Activated T-cell treated with anti-CD3 and anti-CD28 coated beads, Interleukin-2, amount 50 U/mL, for 4 hours (primary cell): ENCODE data around the gene KCNMB2. TPM values are rescaled to one million over a fixed set of nuclear protein-coding genes. Genes with fewer than 3 reads are reported as not detected.
"Not testable (repeated sequence)": the region's sequence is repeated elsewhere in the genome, so short reads cannot be mapped to it uniquely, and the experiment has no call there.

ENCODE experiments used
- ATAC-seq, 2 donors: fragments of 200-7000 bp; cut with Tn5 transposase; one replicate each; pipeline ENCODE4 v1.10.0; 2021
- DNase-seq: peaks from one replicate; pipeline ENCODE4 v3.0.0-alpha.2; 2020
- H3K27me3 Mint-ChIP-seq: one replicate; pipeline ENCODE4 v1.8.0; 2021; ENCODE audit warnings: low read depth, mixed read lengths
- H3K36me3 Mint-ChIP-seq: one replicate; pipeline ENCODE4 v1.8.0; 2022; ENCODE audit warnings: mixed read lengths; ENCODE audit not compliant: insufficient read depth
- H3K4me1 Mint-ChIP-seq: one replicate; pipeline ENCODE4 v1.8.0; 2021; ENCODE audit warnings: low read depth, mixed read lengths
- H3K4me3 Mint-ChIP-seq: one replicate; pipeline ENCODE4 v1.8.0; 2021; ENCODE audit warnings: mild to moderate bottlenecking, moderate library complexity, mixed read lengths
- H3K9me3 Mint-ChIP-seq: one replicate; pipeline ENCODE4 v1.8.0; 2021; ENCODE audit warnings: mixed read lengths
- total RNA-seq, 3 donors: library from RNA; stranded (reverse); gene quantifications; one replicate each; pipeline ENCODE4 v1.2.1, GENCODE V29; 2021

The KCNMB2 gene
- total RNA-seq, 3 donors from 2014 or later = not detected

- Mint-ChIP-seq H3K27me3 (peaks cover 34% of the 10 kb centered on the region), H3K4me3 (no peak overlapping the region), H3K4me1 (peaks cover 9% of the 10 kb centered on the region), H3K36me3 (no peaks in the 10 kb centered on the region), H3K9me3 (no peaks in the 10 kb centered on the region)
- ATAC-seq = no peak
- DNase-seq = no peak
These were observed 978 bp downstream of the KCNMB2 start for GRCh38 chr3:178537122-178537705.

GRCh38 chr3:178538056-178538455 lies 1.8 kb downstream of the KCNMB2 start:
- no peaks in the 10 kb centered on the region for H3K36me3 Mint-ChIP-seq
- ATAC-seq (no peak), DNase-seq (no peak)
- peaks cover 30% of the 10 kb centered on the region for H3K27me3 Mint-ChIP-seq
- peaks cover 9% of the 10 kb centered on the region for H3K4me1 Mint-ChIP-seq
- H3K9me3 Mint-ChIP-seq = no peaks in the 10 kb centered on the region
- no peak overlapping the region for H3K4me3 Mint-ChIP-seq

GRCh38 chr3:178540184-178540583 lies 3.9 kb downstream of the KCNMB2 start:
- H3K4me3 Mint-ChIP-seq = no peak overlapping the region
- no peaks in the 10 kb centered on the region for H3K36me3 Mint-ChIP-seq
- H3K27me3 Mint-ChIP-seq = peaks cover 30% of the 10 kb centered on the region
- no peak for DNase-seq
- no peak for ATAC-seq
- peaks cover 9% of the 10 kb centered on the region for H3K4me1 Mint-ChIP-seq
- no peaks in the 10 kb centered on the region for H3K9me3 Mint-ChIP-seq

- DNase-seq (no peak), ATAC-seq (no peak)
- Mint-ChIP-seq H3K36me3 (no peaks in the 10 kb centered on the region), H3K9me3 (no peaks in the 10 kb centered on the region), H3K4me3 (no peak overlapping the region), H3K27me3 (peaks cover 6% of the 10 kb centered on the region), H3K4me1 (no peaks in the 10 kb centered on the region)
These were observed 9.1 kb downstream of the KCNMB2 start for GRCh38 chr3:178545337-178545736.

GRCh38 chr3:178546079-178546478 lies 9.8 kb downstream of the KCNMB2 start:
- H3K36me3 Mint-ChIP-seq = no peaks in the 10 kb centered on the region
- H3K27me3 Mint-ChIP-seq = peaks cover 5% of the 10 kb centered on the region
- H3K4me3 Mint-ChIP-seq = no peak overlapping the region
- no peak for DNase-seq
- no peaks in the 10 kb centered on the region for H3K9me3 Mint-ChIP-seq
- no peak for ATAC-seq
- H3K4me1 Mint-ChIP-seq = no peaks in the 10 kb centered on the region

- H3K4me1 Mint-ChIP-seq, H3K4me3 Mint-ChIP-seq, H3K9me3 Mint-ChIP-seq, H3K36me3 Mint-ChIP-seq, H3K27me3 Mint-ChIP-seq, DNase-seq, ATAC-seq: not testable (repeated sequence)
These were observed 13.2 kb downstream of the KCNMB2 start for GRCh38 chr3:178549426-178549825.

- no peaks in the 10 kb centered on the region for H3K36me3 Mint-ChIP-seq
- no peaks in the 10 kb centered on the region for H3K9me3 Mint-ChIP-seq
- no peak overlapping the region for H3K4me3 Mint-ChIP-seq
- no peaks in the 10 kb centered on the region for H3K4me1 Mint-ChIP-seq
- DNase-seq (no peak), ATAC-seq (no peak)
- H3K27me3 Mint-ChIP-seq = peaks cover 1% of the 10 kb centered on the region
These were observed 15.7 kb downstream of the KCNMB2 start for GRCh38 chr3:178551916-178552321.

GRCh38 chr3:178558637-178559036 lies 22.4 kb downstream of the KCNMB2 start:
- no peaks in the 10 kb centered on the region for H3K36me3 Mint-ChIP-seq
- no peak for ATAC-seq
- no peak for DNase-seq

GRCh38 chr3:178560759-178561158 lies 24.5 kb downstream of the KCNMB2 start:
- no peaks in the 10 kb centered on the region for H3K36me3 Mint-ChIP-seq
- H3K9me3 Mint-ChIP-seq = no peaks in the 10 kb centered on the region
- ATAC-seq (no peak), DNase-seq (no peak)
- H3K27me3 Mint-ChIP-seq = peaks cover 5% of the 10 kb centered on the region
- no peak overlapping the region for H3K4me3 Mint-ChIP-seq
- no peaks in the 10 kb centered on the region for H3K4me1 Mint-ChIP-seq

More at GRCh38 chr3:178558637-178559036, 22.4 kb downstream of the KCNMB2 start:
- Mint-ChIP-seq H3K9me3 (no peaks in the 10 kb centered on the region), H3K27me3 (peaks cover 5% of the 10 kb centered on the region), H3K4me3 (no peak overlapping the region), H3K4me1 (no peaks in the 10 kb centered on the region)

- Mint-ChIP-seq H3K27me3 (peaks cover 5% of the 10 kb centered on the region), H3K4me1 (no peaks in the 10 kb centered on the region), H3K36me3 (no peaks in the 10 kb centered on the region), H3K9me3 (no peaks in the 10 kb centered on the region), H3K4me3 (no peak overlapping the region)
- no peak for ATAC-seq
- no peak for DNase-seq
These were observed 25.0 kb downstream of the KCNMB2 start for GRCh38 chr3:178561239-178561638.

GRCh38 chr3:178562143-178562946 lies 26.1 kb downstream of the KCNMB2 start:
- Mint-ChIP-seq H3K4me3 (no peak overlapping the region), H3K4me1 (no peaks in the 10 kb centered on the region), H3K27me3 (peaks cover 5% of the 10 kb centered on the region), H3K9me3 (no peaks in the 10 kb centered on the region), H3K36me3 (no peaks in the 10 kb centered on the region)
- DNase-seq (no peak), ATAC-seq (no peak)

- Mint-ChIP-seq H3K9me3 (no peaks in the 10 kb centered on the region), H3K27me3 (peaks cover 5% of the 10 kb centered on the region), H3K36me3 (no peaks in the 10 kb centered on the region), H3K4me1 (no peaks in the 10 kb centered on the region), H3K4me3 (no peak overlapping the region)
- no peak for ATAC-seq
- no peak for DNase-seq
These were observed 26.7 kb downstream of the KCNMB2 start for GRCh38 chr3:178562947-178563232.

GRCh38 chr3:178567611-178568010 lies 31.4 kb downstream of the KCNMB2 start:
- peaks cover 4% of the 10 kb centered on the region for H3K27me3 Mint-ChIP-seq
- H3K36me3 Mint-ChIP-seq = no peaks in the 10 kb centered on the region
- H3K4me3 Mint-ChIP-seq = no peak overlapping the region

GRCh38 chr3:178568155-178568731 lies 32.0 kb downstream of the KCNMB2 start:
- Mint-ChIP-seq H3K4me3 (no peak overlapping the region), H3K27me3 (peaks cover 4% of the 10 kb centered on the region), H3K4me1 (no peaks in the 10 kb centered on the region), H3K9me3 (no peaks in the 10 kb centered on the region), H3K36me3 (no peaks in the 10 kb centered on the region)
- no peak for ATAC-seq
- DNase-seq = no peak

More at GRCh38 chr3:178567611-178568010, 31.4 kb downstream of the KCNMB2 start:
- ATAC-seq (no peak), DNase-seq (no peak)
- no peaks in the 10 kb centered on the region for H3K9me3 Mint-ChIP-seq
- H3K4me1 Mint-ChIP-seq = no peaks in the 10 kb centered on the region

- peaks cover 4% of the 10 kb centered on the region for H3K27me3 Mint-ChIP-seq
- no peaks in the 10 kb centered on the region for H3K9me3 Mint-ChIP-seq
- ATAC-seq (no peak), DNase-seq (no peak)
- no peaks in the 10 kb centered on the region for H3K36me3 Mint-ChIP-seq
- no peak overlapping the region for H3K4me3 Mint-ChIP-seq
- H3K4me1 Mint-ChIP-seq = no peaks in the 10 kb centered on the region
These were observed 32.7 kb downstream of the KCNMB2 start for GRCh38 chr3:178568911-178569310.
